Subcutaneous adipose tissue (tissue), 4 donors: ENCODE measurements around the gene ZNF608. TPM values are rescaled to one million over a fixed set of nuclear protein-coding genes. Genes with fewer than 3 reads are reported as not detected.

ENCODE experiments used
- CTCF ChIP-seq: fragments of 450-650 bp; IDR thresholded peaks from one replicate; pipeline ENCODE4 v1.5.1; 2016; ENCODE audit warnings: low read depth, mild to moderate bottlenecking, control low read depth, antibody characterized with exemption, moderate library complexity
- total RNA-seq, 4 donors: library from RNA; depleted of rRNA; stranded (reverse); fragments of >200 nt; gene quantifications; one replicate each; pipeline ENCODE4 v1.1.0, GENCODE V29; 2016

Gene ZNF608
- total RNA-seq, 4 donors from 2014 or later, result 8.0 to 17.2 (median 10.8) TPM

DNA sequence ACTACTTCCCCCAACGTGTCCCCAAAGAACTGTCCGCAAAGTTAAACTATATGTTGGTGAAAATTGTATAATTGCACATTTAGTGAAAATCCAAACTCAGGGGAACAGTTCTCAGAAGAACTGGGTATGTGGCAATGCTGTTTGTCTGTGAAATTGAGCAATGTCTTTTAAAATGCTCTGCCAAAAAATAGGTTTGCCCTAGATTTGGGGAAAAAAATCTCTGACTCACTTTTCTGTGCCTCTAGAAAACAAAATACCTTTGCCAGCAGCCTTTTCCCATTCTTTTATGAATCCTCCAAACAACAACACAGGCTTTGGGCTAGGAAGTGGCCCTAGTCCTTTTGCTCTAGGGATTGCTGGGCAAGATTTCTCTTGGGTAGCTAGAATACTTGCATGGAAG is 37.4 kb upstream of the ZNF608 start:
- no peak for TF ChIP-seq CTCF

- no peak for TF ChIP-seq CTCF
Measured at GRCh38 chr5:124783285-124783684, 36.8 kb upstream of the ZNF608 start.

GRCh38 chr5:124782262-124782661 is 35.8 kb upstream of the ZNF608 start:
- no peak for TF ChIP-seq CTCF

DNA sequence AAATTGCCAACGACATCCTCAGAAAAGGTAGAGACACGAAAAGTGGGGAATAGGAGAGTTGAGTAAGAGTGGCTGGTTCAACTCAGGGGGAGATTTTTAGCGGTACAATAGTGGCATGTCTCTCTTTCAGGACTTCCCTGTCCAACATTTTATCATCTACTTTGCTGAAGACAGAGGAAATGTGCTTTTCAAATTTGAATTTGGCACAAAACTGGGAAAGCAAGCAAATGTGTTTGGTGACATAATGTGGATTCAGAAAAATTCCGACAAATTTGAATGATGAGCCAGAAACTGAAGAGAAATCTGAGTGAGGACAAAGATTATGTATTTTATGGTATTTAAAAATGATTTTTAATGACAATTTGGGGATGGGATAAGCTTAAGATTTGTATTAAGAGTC is 33.6 kb upstream of the ZNF608 start:
- TF ChIP-seq CTCF, result no peak

DNA sequence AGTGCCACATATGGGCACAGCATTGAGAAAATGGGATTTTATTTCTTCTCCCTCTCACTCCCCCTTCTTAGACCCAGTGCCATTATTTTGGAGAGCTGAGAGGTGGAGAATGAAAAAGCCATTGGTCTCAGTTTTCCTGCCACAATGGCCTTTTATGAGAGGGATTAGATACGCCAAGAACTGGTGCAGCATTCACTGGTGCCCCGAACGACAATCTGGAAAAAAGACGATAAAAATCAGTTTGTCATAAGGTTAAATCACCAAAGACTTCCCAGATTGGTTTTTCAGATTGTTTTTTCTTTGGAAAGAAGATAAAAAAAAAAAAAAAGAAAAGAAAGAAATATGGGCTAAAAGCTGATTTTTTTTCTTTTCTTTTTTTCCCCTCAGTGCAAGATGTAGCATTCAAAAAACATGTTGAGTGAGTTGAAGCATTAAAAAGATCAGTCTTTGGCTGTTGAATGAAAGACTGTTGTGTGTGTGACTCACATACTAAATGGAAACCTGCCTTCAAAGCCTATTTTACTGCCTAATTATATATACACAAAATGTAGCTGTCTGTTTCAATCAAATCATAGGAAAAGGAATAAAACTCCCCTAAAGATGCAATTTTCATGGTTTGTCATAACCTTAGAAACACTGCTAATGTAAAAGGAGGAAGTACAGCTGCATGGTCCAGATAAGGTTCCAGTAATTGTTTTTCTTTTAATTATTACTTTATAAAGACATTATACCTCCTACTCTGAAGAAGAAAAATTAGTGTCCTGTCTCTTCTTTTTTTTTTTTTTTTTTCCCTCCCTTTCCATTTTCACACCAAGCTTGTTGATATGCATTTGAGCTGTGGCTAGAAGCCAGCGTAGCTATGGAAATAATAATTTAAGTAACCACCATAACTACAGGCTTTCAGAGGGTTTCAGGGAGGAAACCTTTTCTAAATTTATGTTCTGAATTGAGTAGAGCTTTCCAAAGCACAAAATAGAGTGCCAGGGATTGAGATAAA is 27.2 kb upstream of the ZNF608 start:
- no peak for TF ChIP-seq CTCF

GRCh38 chr5:124772457-124773200 is 26.2 kb upstream of the ZNF608 start:
- TF ChIP-seq CTCF, result no peak

- TF ChIP-seq CTCF, result no peak
Measured at GRCh38 chr5:124771761-124772160, 25.3 kb upstream of the ZNF608 start.
